HG03139 (cell line): Measurements from ENCODE around the gene HYAL1.
A peak's percentile ranks its signal among the peaks of the same experiment; 100 is the strongest.

Experiments
- ATAC-seq: cut with Tn5 transposase; IDR thresholded peaks from one replicate; pipeline ENCODE4 v1.9.1; 2021; ENCODE audit not compliant: unreplicated experiment

Gene HYAL1

DNA sequence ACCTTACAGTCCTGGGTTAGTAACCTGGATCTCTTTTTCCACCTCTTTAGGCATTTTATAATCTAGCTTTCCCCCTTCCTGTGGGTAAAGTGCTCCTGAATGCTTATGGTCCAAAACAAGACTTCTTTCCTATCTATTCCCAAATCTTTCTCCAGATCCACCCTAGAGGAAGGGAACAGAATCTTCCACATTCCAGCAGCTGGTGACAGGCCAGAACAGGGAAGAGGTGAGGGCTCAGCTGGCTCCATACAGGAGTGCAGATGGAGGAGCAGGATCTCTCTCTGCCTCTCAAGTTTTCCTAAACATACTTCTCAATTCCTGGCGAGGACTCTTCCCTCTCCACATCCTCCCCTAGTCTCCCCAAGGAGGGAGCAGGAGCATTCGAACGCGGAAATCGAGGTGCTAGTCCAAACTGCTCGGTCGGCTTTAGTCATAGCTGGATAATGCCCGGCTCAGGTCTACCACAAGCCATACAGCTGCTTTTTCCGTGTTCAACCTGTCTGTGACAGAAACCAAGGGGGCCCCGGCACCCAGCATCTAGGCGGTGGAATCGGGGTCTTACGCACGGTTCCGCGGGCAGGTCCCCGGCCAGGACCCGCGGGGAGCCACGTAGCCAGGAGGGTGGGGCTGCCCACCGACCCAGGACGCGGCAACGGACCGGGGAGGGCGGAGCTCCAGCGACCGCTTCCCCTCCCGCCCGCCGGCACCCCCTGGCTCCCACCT, 33.2 kb upstream of the HYAL1 start:
- peak; percentile 4 for ATAC-seq

DNA sequence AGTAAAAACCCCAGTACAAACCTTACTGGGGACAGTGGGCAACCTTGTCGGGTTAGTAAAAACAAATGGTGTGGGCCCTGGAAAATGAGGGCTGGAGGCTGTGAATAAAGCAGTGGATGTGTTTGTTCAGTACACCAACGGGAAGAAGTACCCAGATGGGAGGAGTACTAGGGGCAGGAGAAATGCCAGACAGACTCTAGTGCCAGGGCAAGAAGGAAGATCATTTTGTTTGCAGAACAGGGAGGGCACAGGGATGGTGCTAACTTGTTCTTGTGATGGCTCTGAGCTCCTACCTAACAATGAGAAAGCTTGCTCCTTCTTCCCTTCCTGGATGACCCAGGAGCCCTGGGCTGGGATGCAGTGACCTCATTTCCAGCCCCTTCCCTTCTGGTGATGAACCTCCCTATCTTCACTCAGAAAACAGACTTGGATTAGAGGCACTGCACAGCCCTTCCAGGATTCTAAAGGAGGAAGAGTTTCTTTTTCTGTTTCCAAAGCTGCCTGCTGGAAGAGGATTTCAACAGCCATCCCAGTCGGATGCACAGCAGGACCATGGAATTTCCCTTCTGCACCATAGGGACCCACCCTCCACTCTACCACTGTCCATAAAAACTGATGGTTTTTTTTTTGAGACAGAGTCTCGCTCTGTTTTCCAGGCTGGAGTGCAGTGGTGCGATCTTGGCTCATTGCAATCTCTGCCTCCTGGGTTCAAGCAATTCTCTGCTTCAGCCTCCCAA, 31.1 kb upstream of the HYAL1 start:
- ATAC-seq = no peak

DNA sequence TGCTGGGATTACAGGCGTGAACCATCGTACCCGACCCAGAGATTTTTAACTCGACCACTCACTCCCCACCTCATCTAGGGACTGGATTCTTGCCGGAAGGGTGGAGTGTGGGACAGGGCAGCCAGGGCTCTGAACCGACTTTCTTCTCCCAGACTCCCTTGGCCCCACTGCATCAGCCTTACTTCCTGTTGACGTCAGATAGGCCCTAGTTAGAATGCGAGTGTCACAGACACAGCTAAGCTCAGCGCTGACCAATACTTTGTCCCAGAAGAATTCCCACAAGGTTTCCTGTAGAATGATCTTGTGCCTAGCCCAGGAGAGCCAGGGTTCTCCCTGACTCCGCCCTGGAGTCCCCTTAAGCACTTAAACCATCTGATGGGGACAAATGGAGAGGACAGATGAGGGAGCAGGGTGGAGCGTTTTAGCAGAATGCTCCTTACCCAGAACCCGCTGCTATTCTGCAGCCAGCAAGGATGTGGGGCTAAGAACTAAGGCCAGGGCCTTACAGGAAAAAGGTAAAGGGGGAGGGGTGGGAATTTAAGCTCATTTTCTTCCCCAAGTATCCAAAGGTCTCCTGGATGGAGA, 30.5 kb upstream of the HYAL1 start:
- no peak for ATAC-seq

DNA sequence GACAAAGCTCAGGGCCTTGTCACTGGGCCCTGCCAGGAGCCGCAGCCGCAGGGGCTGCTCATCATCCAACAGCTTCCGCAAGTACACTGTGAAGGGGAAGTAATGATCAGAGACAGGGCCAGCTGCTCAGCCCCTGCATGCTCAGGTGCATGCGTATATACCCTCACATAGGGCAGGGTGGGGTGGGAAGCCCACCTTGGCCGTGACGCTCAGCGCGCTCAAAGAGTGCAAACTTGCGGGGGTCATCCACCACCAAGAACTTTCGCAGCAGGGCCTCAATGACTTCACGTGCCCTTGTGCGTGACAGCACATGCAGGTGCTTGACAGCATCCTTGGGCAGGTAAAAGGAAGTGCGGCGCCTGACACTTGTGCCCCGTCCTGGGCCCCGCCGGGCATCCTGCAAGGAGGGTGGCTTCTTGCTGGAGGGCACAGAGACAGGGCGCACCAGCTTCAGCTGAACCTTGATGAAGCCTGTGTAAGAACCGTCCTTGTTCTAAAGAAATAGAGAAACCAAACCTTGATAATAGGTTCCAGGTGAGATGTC, 28.1 kb upstream of the HYAL1 start:
- ATAC-seq = no peak

DNA sequence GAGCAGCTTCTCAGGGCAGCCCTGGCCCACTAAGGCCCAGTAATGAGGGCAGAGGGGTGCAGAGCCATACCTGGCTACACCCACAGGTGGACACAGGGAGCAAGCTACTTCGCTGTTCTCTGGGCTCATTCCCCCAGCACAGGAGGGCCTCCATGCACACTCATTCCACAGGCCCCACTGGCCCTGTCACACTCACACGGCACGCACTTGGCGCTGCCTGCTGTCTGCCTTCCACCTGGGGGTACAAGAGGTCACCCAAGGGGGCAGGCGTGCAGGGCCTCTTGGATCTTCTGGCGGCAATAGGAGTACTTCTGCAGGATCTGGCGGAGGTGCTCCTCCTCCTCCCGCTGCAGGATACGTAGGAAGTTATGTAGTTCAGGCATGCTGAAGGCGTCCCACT, 27.0 kb upstream of the HYAL1 start:
- ATAC-seq = no peak

DNA sequence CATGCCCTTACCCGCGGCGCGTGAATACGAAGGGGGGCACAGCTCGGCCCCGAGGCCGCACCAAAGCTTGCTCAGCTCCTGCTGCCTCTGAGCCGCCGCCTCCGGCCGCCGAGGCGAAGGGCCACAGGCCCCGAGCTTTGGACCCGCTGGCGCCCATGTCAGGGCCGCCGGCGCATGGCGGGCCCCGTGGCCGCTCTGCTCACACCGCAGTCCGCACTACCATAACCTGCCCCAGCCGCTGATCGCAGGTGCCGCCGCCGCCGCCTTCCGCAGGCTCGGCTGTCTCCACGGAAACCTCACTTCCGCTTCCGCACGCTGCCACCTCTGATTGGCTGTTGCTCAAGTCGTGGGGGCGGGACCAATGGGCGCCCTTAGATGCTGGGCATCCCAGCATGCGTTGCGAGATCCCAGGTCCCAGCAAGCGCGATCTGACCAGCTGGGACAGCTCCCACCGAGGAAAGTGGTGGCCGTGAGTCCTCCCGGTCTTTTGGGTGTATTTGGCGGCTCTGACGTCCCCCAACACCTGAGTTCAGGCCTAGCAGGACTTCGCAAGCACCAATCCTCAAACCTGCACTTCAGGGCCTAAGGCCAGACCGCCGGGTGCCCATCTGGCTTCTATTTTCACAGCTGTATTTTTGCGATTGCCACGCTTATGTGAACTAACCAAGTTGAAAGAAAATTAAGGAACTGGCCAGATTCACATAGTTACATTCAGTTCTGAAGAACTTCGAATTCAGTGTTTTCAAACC, 24.7 kb upstream of the HYAL1 start, which contains the start of gene TUSC2:
Gene TUSC2, minus strand, starts transcription at position 281 of the 749 bp plus-strand sequence. Its CDS starts 124 bp downstream, at position 157.
- ATAC-seq = peak; percentile 75

DNA sequence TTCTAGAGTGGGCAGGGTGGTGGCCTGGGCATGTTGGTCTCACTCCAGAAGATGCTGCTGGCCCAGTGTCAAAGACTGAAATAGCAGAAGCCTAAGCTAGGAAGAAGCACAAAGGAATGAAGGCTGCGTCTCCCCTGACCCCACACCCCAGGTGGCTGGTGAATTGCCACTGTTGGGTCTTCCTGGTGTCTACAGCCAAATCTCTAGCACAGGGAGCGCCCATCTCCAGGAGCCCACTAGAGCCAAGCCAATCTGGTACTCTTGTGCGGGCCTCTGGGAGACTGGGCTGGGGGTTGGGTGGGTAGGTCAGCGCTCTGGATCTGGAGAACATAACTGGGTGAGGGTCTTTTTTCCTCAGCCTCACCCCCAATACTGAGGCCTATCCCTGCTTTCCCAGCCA, 23.8 kb upstream of the HYAL1 start:
- no peak for ATAC-seq

DNA sequence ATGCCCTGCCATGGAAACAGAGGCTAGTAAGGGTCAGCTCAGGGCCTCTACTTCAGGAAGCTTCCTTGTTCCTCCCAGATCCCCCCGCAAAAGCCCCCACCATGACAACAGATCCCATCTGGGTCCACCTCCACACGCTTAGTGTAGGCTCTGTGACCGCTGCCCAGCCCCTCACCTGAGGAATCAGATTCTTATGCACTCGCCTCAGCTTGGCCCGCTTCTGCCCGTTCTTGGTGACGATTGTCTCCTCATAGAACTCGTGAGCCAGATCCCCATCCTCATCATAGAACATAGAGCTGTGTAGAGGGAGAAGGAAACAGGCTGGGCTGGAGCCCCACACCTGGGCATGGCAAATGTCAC, 22.8 kb upstream of the HYAL1 start:
- ATAC-seq = no peak

DNA sequence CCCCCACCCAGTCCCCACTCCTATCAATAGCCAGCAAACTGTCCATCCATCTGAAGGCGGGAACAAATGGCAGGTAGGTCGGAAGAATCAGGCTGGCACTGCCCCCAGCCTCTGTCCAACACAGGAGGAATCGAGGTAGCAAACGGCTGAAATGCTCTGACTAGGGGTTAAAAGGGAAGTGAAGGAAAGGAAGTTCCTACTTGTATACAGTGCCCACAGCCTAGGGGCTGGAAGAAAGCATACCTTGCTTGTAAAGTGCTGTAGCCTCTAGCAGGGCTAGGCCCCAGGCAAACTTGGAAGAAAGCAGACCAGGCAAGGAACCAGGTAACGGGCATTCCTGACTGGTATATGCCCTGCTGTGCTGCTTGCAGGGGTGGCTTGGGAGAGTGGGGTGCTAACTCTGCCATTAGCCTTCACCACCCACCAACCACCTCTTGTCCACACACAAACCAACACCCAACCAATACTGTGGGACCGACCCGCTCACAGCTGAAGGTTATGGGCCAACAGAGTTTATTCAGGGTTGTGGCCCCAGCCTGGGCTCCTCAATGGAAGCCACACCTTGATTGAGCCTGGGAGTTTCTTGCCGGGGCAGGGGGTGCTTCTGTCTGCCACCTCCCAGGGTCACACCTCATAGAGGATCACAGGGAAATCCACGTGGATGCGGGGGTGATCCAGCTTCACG, 22.3 kb upstream of the HYAL1 start:
- no peak for ATAC-seq

DNA sequence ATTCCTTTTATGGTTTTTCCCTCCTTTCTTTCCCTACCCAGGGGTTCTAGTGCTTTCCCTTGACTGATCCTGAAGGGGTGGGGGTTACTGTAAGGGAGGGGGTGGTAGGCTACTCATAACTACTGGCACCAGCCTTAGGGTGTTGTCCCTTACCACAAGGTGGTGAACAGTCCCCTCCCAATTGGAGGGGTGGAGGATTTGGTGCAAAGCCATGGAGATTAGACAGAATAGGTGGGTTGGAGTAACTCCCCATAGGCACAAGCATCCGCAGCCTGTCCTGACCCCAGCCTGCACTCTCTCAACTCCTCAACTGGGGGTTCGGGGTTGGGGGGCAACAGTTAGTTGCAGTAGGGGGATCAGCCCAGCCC, 21.7 kb upstream of the HYAL1 start:
- ATAC-seq = no peak

DNA sequence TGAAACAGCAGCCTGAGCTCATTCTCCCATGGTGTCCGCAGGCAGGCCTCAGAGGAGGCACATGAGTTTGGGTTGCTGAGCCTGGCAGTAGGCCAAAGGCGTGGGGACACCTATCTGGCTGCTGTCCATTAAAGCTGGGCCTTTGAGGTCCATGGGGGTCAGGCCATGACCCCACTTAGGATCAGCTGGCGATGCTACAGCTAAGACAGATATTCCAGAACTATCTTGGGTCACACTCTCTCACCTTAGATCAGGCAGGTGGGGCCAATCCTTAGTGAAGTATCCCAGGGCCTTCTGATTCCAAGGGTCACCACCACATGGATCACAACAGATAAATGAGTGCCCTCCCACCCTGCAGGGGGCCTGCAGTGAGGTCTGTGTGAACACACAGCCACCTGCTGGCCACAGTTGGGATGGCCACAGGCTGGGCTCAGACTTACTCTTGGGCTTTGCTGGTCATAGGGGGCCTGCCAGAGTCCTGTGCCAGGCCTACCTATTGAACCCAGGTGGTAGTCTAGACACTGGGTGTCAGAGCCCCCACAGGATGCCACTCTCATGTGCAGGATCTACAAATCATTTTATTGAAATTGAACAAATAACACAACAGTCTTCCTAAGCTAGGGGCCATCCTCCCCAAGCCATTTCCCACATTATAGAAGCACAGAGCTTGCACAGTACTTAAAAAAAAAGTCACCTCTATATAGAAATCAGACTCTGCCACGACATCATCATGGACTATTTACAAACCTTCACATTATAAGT, 21.2 kb upstream of the HYAL1 start:
- ATAC-seq = no peak

DNA sequence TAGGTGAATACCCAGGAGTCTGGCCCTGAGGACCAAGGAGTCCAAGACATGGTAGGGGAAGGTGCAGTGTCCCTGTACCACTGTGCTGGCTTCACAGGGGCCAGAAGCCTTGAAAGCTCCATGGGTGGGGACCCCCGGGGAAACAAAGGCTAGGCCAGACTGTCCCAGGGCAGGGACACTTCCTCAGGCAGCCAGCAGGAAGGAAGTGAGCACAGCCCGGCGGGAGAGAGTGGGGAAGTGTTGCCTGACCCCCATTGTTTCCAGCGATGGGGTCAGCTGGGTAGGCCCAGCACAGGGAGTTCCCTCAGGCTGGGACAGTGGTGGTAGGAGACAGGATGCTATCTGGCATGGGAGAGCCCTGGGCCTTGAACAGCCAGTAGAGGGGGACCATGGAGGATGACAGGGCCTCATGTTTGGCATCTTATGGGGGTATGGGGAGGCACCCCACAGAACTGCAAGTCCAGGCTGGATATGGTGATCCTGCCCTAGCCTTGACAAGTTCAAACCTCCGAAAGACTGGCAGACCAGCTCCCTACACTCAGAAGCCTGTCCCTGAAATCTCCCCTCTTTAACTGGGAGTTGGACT, 20.3 kb upstream of the HYAL1 start:
- no peak for ATAC-seq

DNA sequence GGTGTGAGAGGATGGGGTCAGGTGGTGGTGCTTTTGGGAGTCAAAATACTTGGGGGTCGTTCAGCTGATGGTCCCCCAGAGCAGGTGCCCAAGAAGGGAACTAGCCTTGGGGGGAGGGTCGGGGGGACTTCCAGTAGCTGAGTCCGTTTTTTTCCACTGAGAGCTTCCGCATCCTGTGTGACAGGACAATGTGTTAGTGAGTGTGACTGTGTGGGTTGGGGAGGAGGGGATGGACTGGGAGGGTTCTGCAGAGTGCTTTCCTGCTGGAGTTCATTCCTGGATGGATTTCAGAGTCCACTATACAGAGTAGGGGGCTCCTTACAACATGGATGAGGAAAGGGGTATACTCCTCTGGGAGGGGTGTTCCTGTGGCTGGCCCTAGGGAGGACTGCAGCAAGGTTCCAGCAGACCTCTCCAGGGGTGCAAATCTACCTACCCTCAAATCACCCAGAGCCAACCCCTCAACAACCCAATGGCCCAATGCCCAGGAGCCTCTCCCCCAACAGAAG, 19.8 kb upstream of the HYAL1 start:
- ATAC-seq = no peak

DNA sequence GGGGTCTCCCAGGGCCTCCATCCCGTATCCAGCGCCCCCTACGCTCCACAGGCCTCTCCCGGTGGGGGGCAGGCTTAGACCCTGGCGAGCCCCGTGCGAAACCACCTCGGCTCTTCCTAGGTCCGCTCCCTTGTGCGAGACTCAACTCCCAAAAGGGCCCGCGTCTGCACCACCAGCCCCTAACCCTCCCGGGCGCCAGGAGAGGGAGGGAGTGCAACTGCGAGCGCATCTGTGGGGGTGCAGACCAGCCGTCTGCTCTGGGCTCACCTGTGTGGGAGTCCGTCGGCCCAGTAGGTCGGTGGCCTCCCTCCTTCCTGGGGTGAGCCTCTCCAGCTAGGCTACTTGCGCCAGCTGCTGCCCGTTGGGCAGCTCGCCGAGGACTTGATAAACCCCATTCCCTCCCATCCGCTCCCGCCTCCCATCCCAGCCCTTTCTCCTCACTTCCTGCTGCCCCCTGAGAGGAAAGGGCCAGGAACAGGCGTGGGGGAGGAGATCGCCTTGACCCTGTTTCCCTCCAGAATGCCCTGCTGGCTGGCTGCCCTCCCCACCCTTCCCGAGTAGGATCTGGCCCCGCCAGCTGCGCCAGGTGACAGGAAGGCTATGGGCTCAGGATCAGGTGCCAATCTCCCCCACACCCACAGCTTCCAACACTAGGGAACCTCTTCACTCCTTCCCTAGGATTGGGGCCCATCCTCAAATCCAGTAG, 19.2 kb upstream of the HYAL1 start, which contains the start of gene HYAL2:
Gene HYAL2, minus strand, starts transcription at position 360 of the 706 bp plus-strand sequence. CDS start 2,256 bp downstream, outside the sequence.
- no peak for ATAC-seq

DNA sequence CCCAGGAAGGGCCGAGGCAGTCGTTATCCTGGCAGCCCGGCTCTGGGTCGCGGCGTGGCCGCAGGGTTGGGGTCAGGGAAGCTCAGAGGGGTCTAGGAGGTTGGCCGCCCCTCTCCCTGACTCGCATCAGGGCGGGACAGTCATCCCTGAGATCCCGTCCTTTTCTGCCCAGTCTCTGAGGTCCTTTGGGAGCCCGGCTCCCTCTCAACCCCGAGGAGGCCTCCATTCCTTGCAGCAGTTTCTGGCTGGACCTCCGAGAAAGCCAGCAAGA, 18.7 kb upstream of the HYAL1 start:
- no peak for ATAC-seq

DNA sequence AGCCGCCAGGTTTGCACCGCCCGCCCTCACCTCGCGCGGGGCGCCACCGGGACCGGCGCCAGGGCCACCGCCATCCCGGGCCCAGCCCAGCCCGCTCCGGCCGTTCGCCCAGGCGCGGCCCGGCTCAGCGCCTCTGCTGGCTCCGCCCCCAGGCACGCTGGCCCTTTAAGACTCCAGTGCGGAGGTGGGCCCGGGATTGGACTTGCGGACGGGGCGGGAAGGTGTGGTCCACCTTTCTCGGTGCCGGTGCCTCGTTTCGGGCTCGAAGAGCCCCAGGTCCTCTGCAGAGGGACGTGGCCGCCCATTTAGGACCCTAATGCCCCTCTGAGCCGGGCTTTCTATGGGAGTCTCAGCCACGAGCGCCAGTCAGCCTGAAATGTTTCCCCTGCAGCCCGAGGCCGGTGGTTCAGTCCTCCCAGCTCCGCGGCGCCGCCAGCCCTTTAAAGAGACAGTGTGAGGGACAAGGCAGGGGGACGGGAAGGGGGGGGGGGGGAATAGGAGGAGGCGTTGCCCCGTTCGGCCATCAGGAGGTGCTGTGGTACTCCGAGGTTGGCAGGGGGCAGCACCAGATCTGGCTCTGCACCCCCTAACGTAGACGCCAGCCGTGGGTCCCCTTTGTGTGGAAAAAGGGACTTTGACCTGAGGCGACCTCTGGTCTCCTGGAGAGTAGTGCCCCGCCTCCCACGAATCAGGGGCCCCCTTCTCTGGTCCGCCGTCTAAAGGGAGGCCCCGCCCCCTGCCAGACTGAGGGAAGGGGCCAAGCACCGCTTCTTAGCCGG, 18.2 kb upstream of the HYAL1 start:
- ATAC-seq = peak; percentile 65

DNA sequence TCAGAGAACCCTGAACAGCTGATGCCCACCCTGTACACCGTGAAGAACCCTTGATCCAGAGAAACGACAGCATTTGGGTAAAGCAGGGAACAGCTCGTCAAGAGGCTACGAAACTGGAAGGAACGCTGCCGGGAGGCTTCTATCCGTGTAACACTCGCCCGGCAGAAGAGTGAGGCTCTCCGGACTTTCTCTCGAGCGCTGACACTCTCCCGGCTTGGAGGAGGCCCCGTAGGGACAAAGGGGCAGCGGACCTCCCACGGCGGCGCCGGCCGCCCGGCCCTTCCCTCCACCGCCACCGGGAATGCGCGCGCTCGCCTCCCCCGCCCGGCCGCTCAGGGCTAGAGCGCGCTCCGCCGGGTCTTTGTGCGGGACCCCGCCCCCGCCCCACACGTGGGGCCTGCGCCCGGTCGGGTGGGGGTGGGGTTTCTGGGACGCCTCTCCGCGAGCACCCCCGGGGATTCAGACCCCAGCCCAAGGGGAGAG, 17.5 kb upstream of the HYAL1 start:
- peak; percentile 34 for ATAC-seq
